ENCODE data around the gene SSH3.

SSH3 gene

GRCh38 chr11:67347964-67348749 lies 44.8 kb downstream of the SSH3 start:
- Mint-ChIP-seq H3K9me3 (no peaks in the 10 kb centered on the region), H3K27me3 (no peaks in the 10 kb centered on the region), H3K27ac (peak overlapping the region; percentile 46), H3K4me3 (no peak overlapping the region), H3K36me3 (ENCODE audit: low read depth) (no peaks in the 10 kb centered on the region), H3K4me1 (ENCODE audit: low read depth) (peaks cover 65% of the 10 kb centered on the region)

GRCh38 chr11:67349036-67349435 lies 45.7 kb downstream of the SSH3 start:
- Mint-ChIP-seq H3K27ac (no peak overlapping the region), H3K4me1 (ENCODE audit: low read depth) (peaks cover 73% of the 10 kb centered on the region), H3K9me3 (no peaks in the 10 kb centered on the region), H3K27me3 (no peaks in the 10 kb centered on the region), H3K4me3 (no peak overlapping the region), H3K36me3 (ENCODE audit: low read depth) (no peaks in the 10 kb centered on the region)

GRCh38 chr11:67349457-67349856 lies 46.1 kb downstream of the SSH3 start:
- Mint-ChIP-seq H3K4me3 (no peak overlapping the region), H3K9me3 (no peaks in the 10 kb centered on the region), H3K27me3 (no peaks in the 10 kb centered on the region), H3K36me3 (ENCODE audit: low read depth) (no peaks in the 10 kb centered on the region), H3K4me1 (ENCODE audit: low read depth) (peaks cover 73% of the 10 kb centered on the region), H3K27ac (no peak overlapping the region)

- peaks cover 73% of the 10 kb centered on the region for H3K4me1 Mint-ChIP-seq (ENCODE audit: low read depth)
- no peak overlapping the region for H3K27ac Mint-ChIP-seq
- no peaks in the 10 kb centered on the region for H3K27me3 Mint-ChIP-seq
- no peaks in the 10 kb centered on the region for H3K36me3 Mint-ChIP-seq (ENCODE audit: low read depth)
- no peaks in the 10 kb centered on the region for H3K9me3 Mint-ChIP-seq
- no peak overlapping the region for H3K4me3 Mint-ChIP-seq
Measured at GRCh38 chr11:67349928-67350465, 46.7 kb downstream of the SSH3 start.

DNA sequence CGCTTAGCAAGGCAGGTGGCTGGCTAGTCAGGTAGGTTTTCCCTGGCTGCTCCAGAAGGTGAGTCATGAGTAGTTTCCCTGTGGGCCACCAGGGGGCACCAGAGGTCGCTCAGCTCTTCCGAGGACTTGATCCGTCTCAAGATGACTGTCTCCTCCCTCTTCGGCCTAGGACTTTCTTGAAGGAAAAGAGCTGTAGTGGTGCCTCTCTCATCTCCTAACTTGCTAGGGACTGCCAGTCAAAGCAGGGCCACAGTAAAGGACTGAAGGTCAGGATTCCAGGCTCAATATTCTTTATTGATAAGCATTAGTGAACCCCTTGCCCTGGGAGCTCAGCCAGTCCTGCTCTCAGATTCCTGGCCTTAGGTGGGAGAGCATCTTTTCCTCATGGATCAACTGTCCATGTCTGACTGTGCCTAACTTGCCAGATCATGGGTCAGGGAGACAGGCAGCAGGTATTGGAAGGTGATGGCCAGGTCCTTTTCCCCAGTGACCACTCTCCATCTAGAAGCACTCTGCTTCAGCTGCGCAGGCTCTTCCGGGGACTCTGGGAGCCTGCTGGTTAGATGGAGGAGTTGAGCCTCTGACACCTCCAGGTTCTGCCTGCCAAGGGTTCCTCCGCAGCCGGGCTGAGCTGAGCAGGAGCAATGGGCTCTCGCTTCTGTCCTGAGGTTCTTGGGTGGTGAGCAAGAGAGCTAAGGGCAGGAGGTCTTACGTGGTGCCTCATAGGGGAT lies 48.1 kb downstream of the SSH3 start:
- H3K4me1 Mint-ChIP-seq (ENCODE audit: low read depth), result peaks cover 70% of the 10 kb centered on the region
- H3K4me3 Mint-ChIP-seq, result peak overlapping the region; percentile 34
- H3K27ac Mint-ChIP-seq, result peak overlapping the region; percentile 70
- no peaks in the 10 kb centered on the region for H3K9me3 Mint-ChIP-seq
- no peaks in the 10 kb centered on the region for H3K27me3 Mint-ChIP-seq
- H3K36me3 Mint-ChIP-seq (ENCODE audit: low read depth), result no peaks in the 10 kb centered on the region

- H3K27ac Mint-ChIP-seq, result peak overlapping the region; percentile 98
- H3K9me3 Mint-ChIP-seq, result no peaks in the 10 kb centered on the region
- no peaks in the 10 kb centered on the region for H3K27me3 Mint-ChIP-seq
- peak overlapping the region; percentile 99 for H3K4me3 Mint-ChIP-seq
- H3K36me3 Mint-ChIP-seq (ENCODE audit: low read depth), result no peaks in the 10 kb centered on the region
- H3K4me1 Mint-ChIP-seq (ENCODE audit: low read depth), result peaks cover 75% of the 10 kb centered on the region
Measured at GRCh38 chr11:67352546-67353316, 49.4 kb downstream of the SSH3 start.

DNA sequence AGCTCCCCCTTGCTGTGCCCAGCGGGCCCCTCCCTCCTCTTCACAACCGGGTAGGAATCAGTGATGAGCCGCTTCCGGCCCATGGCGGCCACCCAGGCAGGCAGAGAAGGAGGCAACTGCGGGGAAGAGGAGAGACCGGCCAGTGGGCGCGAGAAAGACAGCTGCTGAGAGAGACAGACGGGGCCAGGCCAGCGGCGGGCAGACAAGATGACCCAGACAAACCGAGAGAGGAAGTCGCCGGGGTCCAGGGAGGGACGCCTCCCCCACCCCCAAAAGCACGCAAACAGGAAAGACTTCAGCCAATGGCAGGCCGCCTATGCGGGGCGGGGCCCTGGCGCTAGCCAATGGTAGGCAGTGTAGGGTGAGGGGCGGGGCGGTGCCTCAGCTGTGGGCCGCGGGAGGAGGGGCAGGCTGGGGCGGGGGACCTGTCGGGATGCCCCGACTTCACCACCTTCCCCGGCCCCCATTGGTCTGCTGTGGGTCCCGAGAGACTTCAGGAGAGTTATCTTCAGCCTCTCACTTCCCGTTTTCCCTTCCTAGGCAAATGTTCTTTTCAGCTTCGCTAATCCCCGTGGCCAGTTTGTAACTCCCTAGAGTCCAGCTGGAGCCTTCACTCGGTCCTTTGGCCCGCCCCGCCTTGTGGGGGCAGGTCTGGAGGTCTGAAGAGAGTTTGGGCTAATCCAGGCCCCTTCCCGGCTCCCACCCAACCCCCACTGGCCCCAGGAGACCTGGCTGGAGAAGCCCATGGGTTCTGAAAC lies 50.2 kb downstream of the SSH3 start, which contains the start of gene POLD4:
TSS of gene POLD4 (minus strand) at position 230 of the 758 bp plus-strand sequence. CDS start at position 83, 147 bp downstream.
- Mint-ChIP-seq H3K27ac (peak within 1 kb of the TSS; percentile 98), H3K27me3 (no peaks in the 10 kb centered on the region), H3K36me3 (ENCODE audit: low read depth) (no peaks in the 10 kb centered on the region), H3K9me3 (no peaks in the 10 kb centered on the region), H3K4me3 (peak within 1 kb of the TSS; percentile 99), H3K4me1 (ENCODE audit: low read depth) (peaks cover 75% of the 10 kb centered on the region)

GRCh38 chr11:67354075-67355022 lies 51.0 kb downstream of the SSH3 start:
- no peaks in the 10 kb centered on the region for H3K27me3 Mint-ChIP-seq

DNA sequence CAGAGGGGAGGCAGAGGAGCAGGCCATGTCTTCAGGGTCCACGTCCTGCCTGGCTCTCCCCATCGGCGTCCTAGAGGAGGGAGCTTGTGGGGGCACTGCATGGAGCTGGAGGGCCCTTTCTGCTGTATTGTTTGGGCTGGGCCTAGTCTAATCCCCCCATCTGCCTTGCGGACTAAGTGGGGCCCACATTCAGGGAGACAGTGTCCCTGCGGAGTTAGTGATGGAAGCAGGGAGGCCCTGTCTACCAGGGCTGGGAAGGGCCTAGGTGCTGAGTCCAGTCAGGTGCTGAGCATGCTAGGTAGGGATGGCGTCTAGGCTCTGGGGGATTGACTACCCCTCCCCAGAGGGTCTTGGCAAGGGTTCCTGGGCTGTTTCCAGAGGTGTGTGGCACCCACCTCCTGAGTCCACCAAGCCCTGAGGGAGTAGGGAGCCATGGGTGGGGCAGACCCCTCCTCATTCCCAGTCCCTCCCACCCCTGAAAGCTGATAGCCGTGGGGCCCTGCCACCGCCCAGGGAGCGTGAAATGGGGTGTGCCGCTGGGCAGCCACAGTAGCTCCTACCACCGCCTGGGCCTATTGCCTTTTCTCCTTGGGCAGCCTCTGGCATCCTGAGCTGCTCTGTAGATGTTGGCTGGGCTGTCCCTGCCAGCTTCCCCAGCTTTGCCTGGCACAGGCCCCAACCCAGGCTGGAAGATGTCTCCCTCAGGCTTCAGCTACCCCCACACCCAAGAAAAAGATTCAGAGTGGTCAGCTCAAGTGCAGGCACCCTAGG lies 51.9 kb downstream of the SSH3 start:
- peaks cover 66% of the 10 kb centered on the region for H3K4me1 Mint-ChIP-seq (ENCODE audit: low read depth)

More at GRCh38 chr11:67354075-67355022, 51.0 kb downstream of the SSH3 start:
- peak overlapping the region; percentile 98 for H3K27ac Mint-ChIP-seq
- H3K4me1 Mint-ChIP-seq (ENCODE audit: low read depth), result peaks cover 69% of the 10 kb centered on the region
- peak overlapping the region; percentile 99 for H3K4me3 Mint-ChIP-seq
- no peaks in the 10 kb centered on the region for H3K36me3 Mint-ChIP-seq (ENCODE audit: low read depth)
- H3K9me3 Mint-ChIP-seq, result no peaks in the 10 kb centered on the region

DNA sequence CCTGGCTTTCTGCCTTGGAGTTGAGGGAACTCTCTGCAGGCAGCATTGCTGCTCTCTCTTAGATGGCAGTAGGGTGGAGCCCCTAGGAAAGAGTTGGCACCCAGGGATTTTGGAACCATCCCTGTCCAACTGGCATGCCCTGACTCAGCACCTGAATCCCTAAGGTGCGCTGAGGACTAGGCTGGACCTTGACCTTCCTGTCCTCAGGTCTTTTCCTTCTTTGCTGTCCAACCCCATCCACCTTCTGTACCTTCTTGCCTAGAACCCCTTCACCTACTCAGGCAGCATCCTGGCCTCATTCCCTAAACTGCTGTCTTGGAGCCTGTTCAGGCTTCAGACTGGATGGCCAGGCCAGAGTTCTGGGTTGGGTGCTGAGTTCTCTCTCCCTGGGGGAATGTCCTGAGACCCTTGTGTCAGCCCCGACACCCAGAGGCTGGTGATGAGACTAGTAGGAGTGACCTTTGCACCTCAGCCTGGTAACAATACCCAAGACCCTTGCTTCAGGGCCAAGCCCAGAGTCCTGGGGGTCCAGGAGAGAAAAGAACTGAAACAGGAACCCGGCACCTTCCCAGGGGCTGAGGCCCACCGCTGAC lies 52.6 kb downstream of the SSH3 start:
- Mint-ChIP-seq H3K4me3 (no peak overlapping the region), H3K36me3 (ENCODE audit: low read depth) (no peaks in the 10 kb centered on the region), H3K9me3 (no peaks in the 10 kb centered on the region), H3K27ac (no peak overlapping the region), H3K4me1 (ENCODE audit: low read depth) (peaks cover 65% of the 10 kb centered on the region), H3K27me3 (no peaks in the 10 kb centered on the region)

More for the DNA sequence above, 51.9 kb downstream of the SSH3 start:
- H3K27ac Mint-ChIP-seq, result peak overlapping the region; percentile 98
- H3K27me3 Mint-ChIP-seq, result no peaks in the 10 kb centered on the region
- H3K4me3 Mint-ChIP-seq, result no peak overlapping the region
- H3K36me3 Mint-ChIP-seq (ENCODE audit: low read depth), result no peaks in the 10 kb centered on the region
- no peaks in the 10 kb centered on the region for H3K9me3 Mint-ChIP-seq

DNA sequence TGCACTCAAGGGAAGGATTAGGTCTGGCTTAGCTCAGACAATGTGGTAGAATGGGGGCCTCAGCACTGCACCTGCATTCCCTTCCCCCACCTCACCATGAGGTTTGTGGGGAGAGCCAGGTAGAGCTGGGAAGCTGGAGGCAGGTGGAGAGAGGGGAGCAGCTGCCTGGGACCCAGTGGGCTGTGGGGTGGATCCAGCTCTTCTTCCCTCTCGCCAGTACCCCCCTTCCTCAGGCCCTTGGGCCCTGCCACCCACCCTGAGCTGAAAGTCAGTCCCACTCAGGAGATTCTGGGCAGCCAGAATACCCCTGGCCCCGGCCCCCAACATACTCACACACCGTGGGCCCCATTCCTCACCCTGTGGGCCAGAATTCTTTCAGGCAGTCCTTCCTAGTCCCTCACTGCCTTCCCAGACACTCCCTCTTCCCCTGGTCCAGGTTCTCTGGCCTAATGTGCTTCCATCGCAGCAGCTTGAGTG lies 53.1 kb downstream of the SSH3 start:
- peaks cover 60% of the 10 kb centered on the region for H3K4me1 Mint-ChIP-seq (ENCODE audit: low read depth)
- H3K27me3 Mint-ChIP-seq, result no peaks in the 10 kb centered on the region
- H3K36me3 Mint-ChIP-seq (ENCODE audit: low read depth), result no peaks in the 10 kb centered on the region
- H3K4me3 Mint-ChIP-seq, result peak overlapping the region; percentile 14
- no peaks in the 10 kb centered on the region for H3K9me3 Mint-ChIP-seq
- peak overlapping the region; percentile 52 for H3K27ac Mint-ChIP-seq

DNA sequence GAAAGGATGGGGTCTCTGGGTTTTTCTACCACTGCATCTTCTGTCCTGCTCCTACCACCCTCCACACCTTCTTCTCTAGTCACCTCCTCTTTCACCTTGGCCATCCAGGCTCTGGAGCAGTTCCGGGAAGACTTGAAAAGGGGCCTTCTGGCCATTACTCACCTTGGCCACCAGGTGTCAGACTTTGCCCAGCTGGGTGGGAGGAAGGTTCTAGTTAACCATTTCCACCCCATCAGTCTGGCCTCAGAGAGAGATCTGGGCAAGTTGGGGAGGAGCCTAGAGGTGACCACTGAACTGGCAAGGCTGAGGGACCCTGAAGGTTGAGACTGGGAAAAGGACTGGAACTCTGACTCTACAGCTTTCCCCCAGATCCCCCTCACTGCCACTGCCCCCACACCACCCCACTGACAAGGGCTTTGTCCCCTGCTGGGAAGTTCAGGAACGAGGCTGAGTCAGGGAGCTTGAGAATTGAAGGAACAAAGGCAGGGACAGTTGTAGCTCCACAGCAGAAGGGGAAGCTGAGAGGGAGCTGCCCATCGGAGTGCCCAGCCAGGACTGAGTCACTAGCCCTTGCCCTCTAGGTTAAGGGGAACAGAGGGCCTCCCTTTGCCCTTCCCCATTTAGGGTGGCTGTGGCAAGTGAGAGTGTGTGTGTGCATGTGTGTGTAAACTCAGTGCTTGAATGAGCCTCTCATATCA lies 53.7 kb downstream of the SSH3 start:
- peak overlapping the region; percentile 52 for H3K27ac Mint-ChIP-seq
- H3K4me1 Mint-ChIP-seq (ENCODE audit: low read depth), result peaks cover 54% of the 10 kb centered on the region
- H3K9me3 Mint-ChIP-seq, result no peaks in the 10 kb centered on the region
- H3K36me3 Mint-ChIP-seq (ENCODE audit: low read depth), result no peaks in the 10 kb centered on the region
- peak overlapping the region; percentile 14 for H3K4me3 Mint-ChIP-seq
- no peaks in the 10 kb centered on the region for H3K27me3 Mint-ChIP-seq

All from stimulated activated naive CD8-positive, alpha-beta T cell treated with anti-CD3 and anti-CD28 coated beads, Interleukin-15, Interleukin-2, amounts not matched to agents 100 ng/mL and 50 ng/mL, for 24 hours (primary cell).